Thyroid gland (tissue), 4 donors: ENCODE results near the gene C8G.

ENCODE experiments used
- POLR2A ChIP-seq, 2 donors: fragments of 450-650 bp; IDR thresholded peaks; one replicate each; pipeline ENCODE4 v1.6.1; 2017; ENCODE audit warnings: antibody characterized with exemption in 2 of 2, mild to moderate bottlenecking in 2 of 2, moderate library complexity in 1 of 2
- TF ChIP-seq, protein P1 (sequence below), 6 experiments: fragments of 200-600 bp in 3 of 6; fragments of 450-650 bp in 3 of 6; sonication (generic) in 3 of 6; IDR thresholded peaks; one replicate each; pipeline ENCODE4 v1.5.1; 2016 to 2019; ENCODE audit warnings: antibody characterized with exemption in 6 of 6, mild to moderate bottlenecking in 2 of 6, inconsistent platforms in 1 of 6, moderate library complexity in 1 of 6

DNA sequence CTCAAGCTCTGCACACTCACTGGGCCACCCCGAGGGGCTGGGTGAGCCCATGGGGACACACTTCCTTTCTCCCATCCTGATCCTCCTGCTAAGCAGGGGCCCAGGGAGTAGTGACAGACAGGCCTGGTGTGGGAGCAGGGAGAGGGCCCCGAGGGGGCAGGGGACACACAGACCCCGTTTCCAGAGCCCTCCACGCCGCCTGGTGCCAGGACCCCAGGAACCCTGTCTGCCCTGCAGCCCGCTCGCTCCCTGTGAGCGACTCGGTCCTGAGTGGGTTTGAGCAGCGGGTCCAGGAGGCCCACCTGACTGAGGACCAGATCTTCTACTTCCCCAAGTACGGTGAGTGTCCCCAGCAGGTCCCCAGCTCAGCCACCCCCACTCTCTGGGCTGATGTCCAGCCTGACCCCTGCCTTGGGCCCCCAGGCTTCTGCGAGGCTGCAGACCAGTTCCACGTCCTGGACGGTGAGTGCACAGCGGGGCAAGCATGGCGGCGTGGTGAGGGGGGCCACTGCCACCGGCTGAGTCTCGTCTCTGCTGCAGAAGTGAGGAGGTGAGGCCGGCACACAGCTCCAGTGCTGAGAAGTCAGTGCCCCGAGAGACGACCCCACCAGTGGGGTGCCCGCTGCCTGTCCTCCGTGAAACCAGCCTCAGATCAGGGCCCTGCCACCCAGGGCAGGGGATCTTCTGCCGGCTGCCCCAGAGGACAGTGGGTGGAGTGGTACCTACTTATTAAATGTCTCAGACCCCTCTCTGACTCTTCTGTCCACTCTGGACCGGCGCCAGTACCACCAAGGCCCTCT, 1.4 kb downstream of the C8G start:
- TF ChIP-seq, protein P1, sequence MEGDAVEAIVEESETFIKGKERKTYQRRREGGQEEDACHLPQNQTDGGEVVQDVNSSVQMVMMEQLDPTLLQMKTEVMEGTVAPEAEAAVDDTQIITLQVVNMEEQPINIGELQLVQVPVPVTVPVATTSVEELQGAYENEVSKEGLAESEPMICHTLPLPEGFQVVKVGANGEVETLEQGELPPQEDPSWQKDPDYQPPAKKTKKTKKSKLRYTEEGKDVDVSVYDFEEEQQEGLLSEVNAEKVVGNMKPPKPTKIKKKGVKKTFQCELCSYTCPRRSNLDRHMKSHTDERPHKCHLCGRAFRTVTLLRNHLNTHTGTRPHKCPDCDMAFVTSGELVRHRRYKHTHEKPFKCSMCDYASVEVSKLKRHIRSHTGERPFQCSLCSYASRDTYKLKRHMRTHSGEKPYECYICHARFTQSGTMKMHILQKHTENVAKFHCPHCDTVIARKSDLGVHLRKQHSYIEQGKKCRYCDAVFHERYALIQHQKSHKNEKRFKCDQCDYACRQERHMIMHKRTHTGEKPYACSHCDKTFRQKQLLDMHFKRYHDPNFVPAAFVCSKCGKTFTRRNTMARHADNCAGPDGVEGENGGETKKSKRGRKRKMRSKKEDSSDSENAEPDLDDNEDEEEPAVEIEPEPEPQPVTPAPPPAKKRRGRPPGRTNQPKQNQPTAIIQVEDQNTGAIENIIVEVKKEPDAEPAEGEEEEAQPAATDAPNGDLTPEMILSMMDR (IDR thresholded peaks at IDR 0.05) = no peak
- TF ChIP-seq POLR2A (IDR thresholded peaks at IDR 0.05) = no peak
